GM13977 (cell line): ENCODE data around the gene USP47.

Source experiments
- DNase-seq: peaks from one replicate; pipeline ENCODE4 v3.0.0; 2012; ENCODE audit warnings: low spot score
- CTCF ChIP-seq: IDR thresholded peaks from 2 replicates; pipeline ENCODE4 v1.5.1; 2012; ENCODE audit warnings: mild to moderate bottlenecking, control low read depth; ENCODE audit not compliant: insufficient read depth; ENCODE audit errors: extremely low read depth, missing control alignments
- in situ Hi-C: fragments of 300-500 bp; cut with MboI; formaldehyde crosslinking; loops from one replicate; pipeline ENCODE4 v1.12.0; 2022; ENCODE audit warnings: low sequenced_read_pairs, low pct_unique_long_range_greater_than_20kb, mixed read lengths, inconsistent platforms; ENCODE audit not compliant: unreplicated experiment

Gene USP47

GRCh38 chr11:11806586-11806985 is 35.2 kb upstream of the USP47 start:
- no peak for DNase-seq
- no peak for TF ChIP-seq CTCF
- in situ Hi-C loops: loop anchor here (25.0 kb wide), 1 partner anchor 231 kb away; no protein-coding TSS in a partner anchor

- DNase-seq: no peak
- TF ChIP-seq CTCF: no peak
- in situ Hi-C loops: loop anchor here (25.0 kb wide), 1 partner anchor 229 kb away; no protein-coding TSS in a partner anchor
Measured at GRCh38 chr11:11807811-11808782, 33.7 kb upstream of the USP47 start.

GRCh38 chr11:11808992-11809615 is 32.7 kb upstream of the USP47 start:
- DNase-seq: no peak
- in situ Hi-C loops: loop anchor here (25.0 kb wide), 1 partner anchor 228 kb away; no protein-coding TSS in a partner anchor
- TF ChIP-seq CTCF: no peak

- no peak for DNase-seq
- in situ Hi-C loops: loop anchor here (25.0 kb wide), 1 partner anchor 226 kb away; no protein-coding TSS in a partner anchor
- no peak for TF ChIP-seq CTCF
Measured at GRCh38 chr11:11810764-11811726, 30.7 kb upstream of the USP47 start.

GRCh38 chr11:11813288-11813962 is 28.3 kb upstream of the USP47 start:
- no peak for DNase-seq
- TF ChIP-seq CTCF: no peak

More at GRCh38 chr11:11813288-11813962, 28.3 kb upstream of the USP47 start:
- in situ Hi-C loops: loop anchor here (25.0 kb wide), 1 partner anchor 224 kb away; no protein-coding TSS in a partner anchor
